GM12878 (cell line): ENCODE measurements around the gene RGL1. TPM values are rescaled to one million over a fixed set of nuclear protein-coding genes. Genes with fewer than 3 reads are reported as not detected.
A peak's percentile ranks its signal among the peaks of the same experiment; 100 is the strongest.

Experiments
- BCLAF1 ChIP-seq: fragments of 450-650 bp; IDR thresholded peaks from 2 replicates; pipeline ENCODE4 v1.6.1; 2017; ENCODE audit warnings: antibody characterized with exemption, mild to moderate bottlenecking, moderate library complexity
- CBX5 ChIP-seq: sonication (generic); IDR thresholded peaks from 2 replicates; pipeline ENCODE4 v1.6.1; 2016; ENCODE audit warnings: low read depth, moderate library complexity, mild to moderate bottlenecking, inconsistent platforms
- E4F1 ChIP-seq: fragments of 450-650 bp; IDR thresholded peaks from 2 replicates; pipeline ENCODE4 v1.6.1; 2018; ENCODE audit warnings: borderline replicate concordance, mild to moderate bottlenecking; ENCODE audit not compliant: partially characterized antibody
- HDAC6 ChIP-seq: fragments of 200-600 bp; sonication (generic); IDR thresholded peaks from one replicate; pipeline ENCODE4 v1.8.0; 2017; ENCODE audit warnings: antibody characterized with exemption; ENCODE audit not compliant: unreplicated experiment
- IRF3 ChIP-seq: fragments of 450-650 bp; IDR thresholded peaks from 2 replicates; pipeline ENCODE4 v1.6.1; 2014; ENCODE audit warnings: mild to moderate bottlenecking
- JUNB ChIP-seq: IDR thresholded peaks from 2 replicates; pipeline ENCODE4 v1.6.1; 2016; ENCODE audit warnings: antibody characterized with exemption, mild to moderate bottlenecking
- KAT2A ChIP-seq: conservative IDR thresholded peaks from 2 replicates; pipeline ENCODE4 v1.6.1; 2011; ENCODE audit warnings: low read depth, low read length; ENCODE audit not compliant: control insufficient read depth
- MAX ChIP-seq: IDR thresholded peaks from 2 replicates; pipeline ENCODE4 v1.6.1; 2012; ENCODE audit warnings: low read depth, low read length, improper control_type of control experiment
- NKRF ChIP-seq: fragments of 450-650 bp; conservative IDR thresholded peaks from 2 replicates; pipeline ENCODE4 v1.6.1; 2017; ENCODE audit warnings: mild to moderate bottlenecking, moderate library complexity
- REST ChIP-seq: IDR thresholded peaks from 2 replicates; pipeline ENCODE4 v1.6.1; 2012; ENCODE audit warnings: mild to moderate bottlenecking, low read depth, low read length
- SPI1 ChIP-seq: IDR thresholded peaks from 2 replicates; pipeline ENCODE4 v1.6.1; 2011; ENCODE audit warnings: low read depth, mild to moderate bottlenecking, low read length, moderate library complexity, borderline replicate concordance; ENCODE audit not compliant: insufficient read depth
- STAT3 ChIP-seq: IDR thresholded peaks from 2 replicates; pipeline ENCODE4 v1.6.1; 2011; ENCODE audit warnings: low read depth, low read length, improper control_type of control experiment
- polyA plus RNA-seq, 11 experiments: library from polyadenylated mRNA; depleted of rRNA in 4 of 11; unstranded in 6 of 11; stranded (reverse) in 5 of 11; fragments of >200 nt; fragmentation: Nextera tagmentation in 4 of 11; fragmentation: Illumina TruSeq in 1 of 11; extraction: Ambion mirVana in 4 of 11; extraction: Trizol in 1 of 11; gene quantifications; 1 replicate in 1 of 11; 2 replicates in 10 of 11; pipeline versions ENCODE4 v1.2.1 to v1.2.3, GENCODE V29; 2011 to 2016; ENCODE audit warnings: inconsistent platforms in 2 of 11, missing spikeins in 2 of 11, low read depth in 1 of 11
- total RNA-seq, 4 experiments: library from RNA; depleted of rRNA in 3 of 4; stranded (reverse); fragments of >200 nt in 3 of 4; fragmentation: Illumina TruSeq in 1 of 4; extraction: Trizol in 1 of 4; gene quantifications; 2 replicates each; pipeline versions ENCODE4 v1.2.1 to v1.2.3, GENCODE V29; 2013 to 2021

The RGL1 gene
- total and polyA plus RNA-seq, 10 of the 15 experiments (the other 5 are each of a cell fraction or from before 2014, with no cell fraction given) = 8.1 to 25.0 (median 19.0) TPM

GRCh38 chr1:183956559-183957188 is 151.8 kb downstream of the RGL1 start (continued):
- TF ChIP-seq KAT2A (no peak), STAT3 (peak; percentile 88; the same call in 1 of the 2 replicates), E4F1 (no peak), MAX (peak; percentile 29; the same call in 1 of the 2 replicates), CBX5 (peak; percentile 92), REST (no peak), NKRF (no peak), SPI1 (peak; percentile 100), IRF3 (no peak), JUNB (peak; percentile 86), BCLAF1 (no peak), HDAC6 (no peak)
